Activated CD4-positive, alpha-beta T cell treated with anti-CD3 and anti-CD28 coated beads, Interleukin-2, amount 50 U/mL, for 1 hour (primary cell): Measurements from ENCODE around the gene NLGN1.

ENCODE experiments used
- DNase-seq: peaks from one replicate; pipeline ENCODE4 v3.0.0-alpha.2; 2020

NLGN1 gene

GRCh38 chr3:174116421-174116820 lies 718.9 kb downstream of the NLGN1 start:
- DNase-seq: no peak

- DNase-seq: no peak
Observed at GRCh38 chr3:174120997-174121396, 723.5 kb downstream of the NLGN1 start.

GRCh38 chr3:174122411-174122810 lies 724.9 kb downstream of the NLGN1 start:
- no peak for DNase-seq

GRCh38 chr3:174125267-174125824 lies 727.8 kb downstream of the NLGN1 start:
- DNase-seq: no peak

GRCh38 chr3:174126990-174127758 lies 729.6 kb downstream of the NLGN1 start:
- no peak for DNase-seq

DNA sequence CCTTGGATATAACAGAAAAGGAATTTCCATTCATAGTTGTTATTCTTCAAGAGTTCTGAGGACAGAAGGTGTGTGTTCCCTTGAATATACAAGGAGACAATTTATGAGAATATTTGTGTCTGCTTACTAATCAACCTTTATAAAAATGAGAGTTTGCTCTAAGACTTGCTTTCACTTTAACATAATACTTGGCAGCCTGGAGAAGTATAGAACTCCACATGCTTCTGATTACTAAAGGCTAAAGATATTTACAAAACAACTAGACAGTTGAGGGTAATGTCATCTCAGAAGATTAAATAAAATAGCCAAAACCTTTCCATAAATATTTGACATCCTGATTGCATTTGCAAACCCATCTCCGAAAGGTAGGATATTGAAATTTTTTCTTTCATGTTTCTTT lies 734.5 kb downstream of the NLGN1 start:
- DNase-seq: no peak

- no peak for DNase-seq
Observed at GRCh38 chr3:174132421-174133042, 735.0 kb downstream of the NLGN1 start.

DNA sequence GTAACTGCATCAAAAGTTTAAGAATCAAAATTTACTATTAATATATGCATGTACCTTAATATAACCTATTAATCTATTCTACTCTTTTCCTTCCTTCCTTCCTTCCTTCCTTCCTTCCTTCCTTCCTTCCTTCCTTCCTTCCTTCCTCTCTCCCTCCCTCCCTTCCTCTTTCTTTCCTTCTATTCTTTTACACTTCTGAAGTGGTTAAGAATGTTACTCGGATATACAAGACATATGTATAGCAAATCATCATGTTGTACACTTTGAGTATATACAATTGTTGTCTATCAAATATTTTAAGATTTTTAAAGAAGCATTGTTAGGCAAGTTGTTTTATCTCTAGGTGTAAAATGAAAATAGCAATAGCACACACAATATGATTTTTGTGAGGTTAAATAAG lies 748.5 kb downstream of the NLGN1 start:
- no peak for DNase-seq

DNA sequence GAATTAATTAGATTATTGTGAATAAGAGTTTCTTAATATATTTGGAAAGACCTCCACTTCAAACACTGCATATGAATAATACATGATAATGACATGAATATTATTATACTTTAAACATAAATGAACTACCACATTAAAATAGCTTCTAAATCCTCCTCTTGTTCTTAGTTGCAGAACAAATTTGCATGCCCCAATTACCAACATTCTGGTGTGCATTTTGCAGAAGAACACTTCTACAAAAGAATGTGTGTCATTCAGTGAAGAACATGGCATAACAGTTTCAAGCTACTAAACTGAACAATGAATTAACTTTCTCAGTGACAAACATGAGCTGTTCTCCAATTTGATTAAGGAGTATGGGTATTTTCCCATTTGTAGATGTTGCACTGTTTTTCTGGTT lies 750.3 kb downstream of the NLGN1 start:
- DNase-seq: no peak

- DNase-seq: no peak
Observed at GRCh38 chr3:174153871-174154270, 756.3 kb downstream of the NLGN1 start.

GRCh38 chr3:174156200-174156599 lies 758.7 kb downstream of the NLGN1 start:
- no peak for DNase-seq

DNA sequence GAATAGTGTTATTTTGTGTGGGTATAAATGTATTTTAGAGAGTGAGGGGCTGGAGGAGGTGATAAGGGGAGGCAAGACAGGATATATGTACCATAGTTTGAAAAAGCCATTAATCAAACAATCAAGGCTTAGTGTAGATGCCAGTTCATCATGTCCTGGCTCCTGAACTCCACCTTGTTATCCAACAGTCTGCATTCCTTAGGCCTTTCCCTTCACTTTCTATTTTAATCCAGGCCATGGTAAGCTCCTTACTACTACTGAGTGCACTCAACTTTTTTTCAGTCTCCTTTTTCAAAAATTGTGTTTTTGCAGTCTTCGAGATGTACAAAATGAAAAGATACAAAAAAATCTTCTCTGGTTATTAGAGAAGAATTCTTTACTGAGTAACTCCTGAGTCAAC lies 761.1 kb downstream of the NLGN1 start:
- DNase-seq: no peak

GRCh38 chr3:174159604-174160003 lies 762.1 kb downstream of the NLGN1 start:
- no peak for DNase-seq

- DNase-seq: no peak
Observed at GRCh38 chr3:174162550-174162949, 765.0 kb downstream of the NLGN1 start.

- DNase-seq: no peak
Observed at GRCh38 chr3:174168026-174168425, 770.5 kb downstream of the NLGN1 start.

DNA sequence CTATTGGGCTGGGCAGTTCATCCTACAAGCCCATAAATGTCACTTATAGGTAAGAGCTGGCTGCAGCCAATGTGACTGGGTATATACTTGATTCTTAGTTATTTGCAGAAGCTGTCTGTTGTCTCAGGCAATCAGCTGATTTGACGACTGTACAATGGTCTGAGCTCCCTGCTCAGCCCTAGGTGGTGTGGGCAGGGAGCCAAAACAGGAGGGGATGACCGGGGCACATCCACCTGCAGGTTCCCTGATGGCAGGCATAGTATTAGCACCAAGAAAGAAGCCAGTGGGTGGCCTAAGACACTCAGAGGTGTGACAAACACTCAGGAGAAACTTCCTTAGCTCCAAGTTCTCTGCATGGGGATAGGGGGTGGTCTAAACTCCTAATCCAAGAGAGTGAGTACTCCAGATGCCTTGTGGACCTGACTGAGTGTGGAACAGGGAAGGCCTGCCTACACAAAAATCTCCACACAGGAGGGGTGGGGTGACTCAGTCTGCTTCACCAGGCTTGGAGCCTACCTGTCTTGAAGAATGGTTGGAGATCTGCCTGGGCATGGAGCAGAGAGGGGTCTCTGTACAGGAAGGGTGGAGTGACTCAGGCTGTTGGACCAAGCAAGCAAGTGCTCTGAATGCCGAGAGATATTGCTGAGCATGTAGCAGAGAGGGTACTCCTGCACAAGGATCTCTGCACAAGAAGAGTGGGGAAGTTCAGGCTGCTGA lies 771.2 kb downstream of the NLGN1 start:
- no peak for DNase-seq

GRCh38 chr3:174169736-174170135 lies 772.2 kb downstream of the NLGN1 start:
- DNase-seq: no peak

- no peak for DNase-seq
Observed at GRCh38 chr3:174170248-174170647, 772.7 kb downstream of the NLGN1 start.

- no peak for DNase-seq
Observed at GRCh38 chr3:174186377-174186989, 788.9 kb downstream of the NLGN1 start.

DNA sequence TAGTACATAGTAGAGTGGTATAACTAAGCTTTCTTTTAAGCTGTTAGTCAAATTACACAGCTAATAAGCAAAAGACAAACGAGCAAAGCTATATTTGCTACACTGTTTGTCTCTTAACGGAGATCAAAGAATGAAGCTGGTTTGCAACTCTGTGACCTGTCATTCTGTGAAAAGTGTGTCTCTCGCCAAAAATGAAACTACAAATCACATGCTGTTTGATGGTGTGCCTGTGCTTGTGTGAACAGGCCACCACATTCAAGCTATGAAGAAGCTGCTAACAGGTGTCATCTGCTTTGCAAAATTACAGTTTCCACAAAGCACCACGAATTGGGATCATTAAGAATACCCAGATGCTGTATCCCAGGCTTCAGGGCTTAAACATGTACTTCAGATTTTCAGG lies 793.8 kb downstream of the NLGN1 start:
- DNase-seq: no peak

DNA sequence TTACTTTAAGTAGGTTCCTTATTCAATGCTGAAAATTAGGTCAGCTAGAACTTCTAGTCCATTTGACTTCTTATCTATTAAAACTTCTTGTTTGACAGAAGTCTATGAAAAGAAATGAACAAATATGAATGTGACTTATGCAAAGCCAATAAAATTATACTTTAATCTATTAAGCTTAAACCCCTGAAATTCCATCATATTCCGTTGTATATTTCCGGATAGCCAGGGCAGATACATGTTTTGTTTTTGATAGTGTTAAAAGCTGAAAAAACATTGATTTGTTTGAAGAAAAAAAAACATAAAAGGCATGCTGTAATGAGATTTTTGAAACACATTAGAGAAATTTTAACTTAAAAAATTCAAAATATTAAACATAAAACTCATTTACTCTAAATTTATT lies 794.4 kb downstream of the NLGN1 start:
- no peak for DNase-seq

DNA sequence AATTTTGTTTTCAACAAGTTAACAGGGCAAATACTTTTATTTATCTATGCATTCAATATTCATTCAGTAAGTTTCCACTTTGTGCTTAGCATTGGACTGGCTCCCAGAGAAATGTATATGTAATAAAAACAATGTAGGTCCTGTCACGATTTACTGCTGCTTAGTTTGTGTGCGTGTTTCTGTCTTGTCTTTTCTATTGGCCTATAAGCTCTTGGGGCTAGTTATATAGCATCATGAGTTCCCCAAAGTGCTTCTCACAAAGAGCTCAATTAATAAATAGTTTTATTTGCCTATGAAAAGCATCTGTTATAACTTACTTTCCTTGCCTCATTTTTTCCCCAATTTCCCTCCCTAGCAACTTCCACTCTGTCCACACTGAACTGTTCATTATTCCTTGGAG lies 794.9 kb downstream of the NLGN1 start:
- DNase-seq: no peak

DNA sequence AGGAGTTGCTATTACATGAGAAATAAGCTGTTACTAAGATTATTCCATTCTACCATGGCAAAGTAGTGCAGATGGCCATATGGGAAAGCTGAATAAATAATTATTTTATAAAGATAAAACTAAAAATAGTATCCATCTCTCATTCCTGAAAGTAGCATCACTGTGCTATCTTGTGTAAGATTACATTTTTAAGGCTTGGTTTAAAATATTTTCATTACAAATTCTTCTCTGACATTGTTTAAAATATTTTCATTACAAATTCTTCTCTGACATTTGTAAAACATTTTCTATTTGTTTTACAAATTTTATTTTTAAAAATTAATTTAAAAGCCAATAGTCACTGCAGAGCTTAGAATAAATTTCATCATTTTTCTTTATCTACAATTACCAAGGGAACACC lies 796.1 kb downstream of the NLGN1 start:
- DNase-seq: no peak
